Measurements from ENCODE around the gene ARHGAP4.

- no peak for TF ChIP-seq POLR2A (IDR thresholded peaks at IDR 0.05; ENCODE audit: low read depth, low read length)
- TF ChIP-seq, protein P1, sequence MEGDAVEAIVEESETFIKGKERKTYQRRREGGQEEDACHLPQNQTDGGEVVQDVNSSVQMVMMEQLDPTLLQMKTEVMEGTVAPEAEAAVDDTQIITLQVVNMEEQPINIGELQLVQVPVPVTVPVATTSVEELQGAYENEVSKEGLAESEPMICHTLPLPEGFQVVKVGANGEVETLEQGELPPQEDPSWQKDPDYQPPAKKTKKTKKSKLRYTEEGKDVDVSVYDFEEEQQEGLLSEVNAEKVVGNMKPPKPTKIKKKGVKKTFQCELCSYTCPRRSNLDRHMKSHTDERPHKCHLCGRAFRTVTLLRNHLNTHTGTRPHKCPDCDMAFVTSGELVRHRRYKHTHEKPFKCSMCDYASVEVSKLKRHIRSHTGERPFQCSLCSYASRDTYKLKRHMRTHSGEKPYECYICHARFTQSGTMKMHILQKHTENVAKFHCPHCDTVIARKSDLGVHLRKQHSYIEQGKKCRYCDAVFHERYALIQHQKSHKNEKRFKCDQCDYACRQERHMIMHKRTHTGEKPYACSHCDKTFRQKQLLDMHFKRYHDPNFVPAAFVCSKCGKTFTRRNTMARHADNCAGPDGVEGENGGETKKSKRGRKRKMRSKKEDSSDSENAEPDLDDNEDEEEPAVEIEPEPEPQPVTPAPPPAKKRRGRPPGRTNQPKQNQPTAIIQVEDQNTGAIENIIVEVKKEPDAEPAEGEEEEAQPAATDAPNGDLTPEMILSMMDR (conservative IDR thresholded peaks at IDR 0.05; ENCODE audit: low read depth, low read length) = no peak
- TF ChIP-seq MAFK (IDR thresholded peaks at IDR 0.05; ENCODE audit: low read depth, low read length) = no peak
- TF ChIP-seq RAD21 (IDR thresholded peaks at IDR 0.05; ENCODE audit: low read length) = no peak
Observed at GRCh38 chrX:153932220-153932915, 6.3 kb upstream of the ARHGAP4 start.

All from IMR-90 (cell line).